Neural cell (in vitro differentiated cells): ENCODE results near the gene SV2C.

Experiments
- CTCF ChIP-seq: fragments of 450-650 bp; IDR thresholded peaks from 2 replicates; pipeline ENCODE4 v1.5.1; 2014; ENCODE audit warnings: antibody characterized with exemption, mild to moderate bottlenecking, moderate library complexity; ENCODE audit not compliant: poor library complexity, severe bottlenecking
- POLR2AphosphoS5 ChIP-seq: IDR thresholded peaks from 2 replicates; pipeline ENCODE4 v1.6.1; 2012
- RAD21 ChIP-seq: fragments of 450-650 bp; conservative IDR thresholded peaks from 2 replicates; pipeline ENCODE4 v1.6.1; 2014; ENCODE audit warnings: antibody characterized with exemption, mild to moderate bottlenecking, moderate library complexity
- SMC3 ChIP-seq: fragments of 450-650 bp; conservative IDR thresholded peaks from 2 replicates; pipeline ENCODE4 v1.6.1; 2014; ENCODE audit warnings: antibody characterized with exemption, mild to moderate bottlenecking, moderate library complexity; ENCODE audit not compliant: poor library complexity
- TAF1 ChIP-seq: IDR thresholded peaks from 2 replicates; pipeline ENCODE4 v1.6.1; 2012; ENCODE audit warnings: low read depth

GRCh38 chr5:76257897-76258296, 174.7 kb downstream of the SV2C start:
- no peak for TF ChIP-seq CTCF
- TF ChIP-seq POLR2AphosphoS5 = no peak
- no peak for TF ChIP-seq RAD21
- TF ChIP-seq SMC3 = no peak
- no peak for TF ChIP-seq TAF1
